Smooth muscle cell (in vitro differentiated cells): ENCODE measurements around the gene EGFLAM. TPM values are rescaled to one million over a fixed set of nuclear protein-coding genes. Genes with fewer than 3 reads are reported as not detected.

ENCODE experiments used
- DNase-seq: peaks from one replicate; lab custom pipeline; 2025; ENCODE audit not compliant: unreplicated experiment; lab: John Stamatoyannopoulos, UW
- H2AFZ ChIP-seq: fragments of 200-600 bp; sonication (generic); 2 replicates; pipeline ENCODE4 v1.6.0; 2016; ENCODE audit warnings: antibody characterized with exemption, low read depth, mild to moderate bottlenecking
- H3F3A ChIP-seq: fragments of 200-600 bp; sonication (generic); 2 replicates; pipeline ENCODE4 v1.6.0; 2017; ENCODE audit warnings: antibody characterized with exemption, low read depth
- H3K27ac ChIP-seq: fragments of 200-600 bp; sonication (generic); 2 replicates; pipeline ENCODE4 v1.5.1; 2016; ENCODE audit warnings: low read depth, mild to moderate bottlenecking
- H3K27me3 ChIP-seq: fragments of 200-600 bp; sonication (generic); 2 replicates; pipeline ENCODE4 v1.6.1; 2016; ENCODE audit warnings: low read depth, mild to moderate bottlenecking
- H3K36me3 ChIP-seq: fragments of 200-600 bp; sonication (generic); 2 replicates; pipeline ENCODE4 v1.5.1; 2016; ENCODE audit warnings: low read depth
- H3K4me1 ChIP-seq: fragments of 200-600 bp; sonication (generic); 2 replicates; pipeline ENCODE4 v1.5.1; 2016; ENCODE audit warnings: low read depth
- H3K4me2 ChIP-seq: fragments of 200-600 bp; sonication (generic); 2 replicates; pipeline ENCODE4 v1.6.0; 2016; ENCODE audit warnings: mild to moderate bottlenecking
- H3K4me3 ChIP-seq: fragments of 200-600 bp; sonication (generic); 2 replicates; pipeline ENCODE4 v1.5.1; 2016; ENCODE audit warnings: mild to moderate bottlenecking
- H3K79me2 ChIP-seq: fragments of 200-600 bp; sonication (generic); 2 replicates; pipeline ENCODE4 v1.6.0; 2016; ENCODE audit warnings: low read depth, mild to moderate bottlenecking
- H3K9ac ChIP-seq: fragments of 200-600 bp; sonication (generic); 2 replicates; pipeline ENCODE4 v1.6.0; 2016; ENCODE audit warnings: low read depth
- H3K9me3 ChIP-seq: fragments of 200-600 bp; sonication (generic); replicated peaks from 2 replicates; pipeline ENCODE4 v1.5.1; 2016; ENCODE audit warnings: low read depth
- H4K20me1 ChIP-seq: fragments of 200-600 bp; sonication (generic); 2 replicates; pipeline ENCODE4 v1.6.0; 2016; ENCODE audit warnings: low read depth
- CTCF ChIP-seq: fragments of 200-600 bp; sonication (generic); IDR thresholded peaks from 2 replicates; pipeline ENCODE4 v1.5.1; 2017; ENCODE audit warnings: borderline replicate concordance, mild to moderate bottlenecking, antibody characterized with exemption; ENCODE audit not compliant: insufficient read depth, poor library complexity, severe bottlenecking
- WGBS: methylation state at CpG from one replicate; pipeline ENCODE4 v1.1.7; 2016; ENCODE audit warnings: low lambda C conversion rate; 5-methylcytosine and 5-hydroxymethylcytosine counted together
- polyA plus RNA-seq: library from polyadenylated mRNA; unstranded; fragments of >200 nt; fragmentation: Nextera tagmentation; extraction: Ambion mirVana; gene quantifications from 2 replicates; pipeline ENCODE4 v1.2.1, GENCODE V29; 2016
- total RNA-seq: library from RNA; depleted of rRNA; stranded (reverse); fragments of >200 nt; gene quantifications from 2 replicates; pipeline ENCODE4 v1.2.3, GENCODE V29; 2014

The EGFLAM gene
- total and polyA plus RNA-seq, 2 experiments from 2014 or later = 103 to 194 TPM

GRCh38 chr5:38265546-38266179, 7.3 kb downstream of the EGFLAM start:
- peaks cover 9% of the 10 kb centered on the region for H3F3A ChIP-seq
- H3K27me3 ChIP-seq = no peaks in the 10 kb centered on the region
- H3K36me3 ChIP-seq = no peaks in the 10 kb centered on the region
- WGBS = 35% methylated on average over 13 of the region's 13 CpGs
- peaks cover 100% of the 10 kb centered on the region for H3K79me2 ChIP-seq
- H3K9me3 ChIP-seq = no peaks in the 10 kb centered on the region
- no peaks in the 10 kb centered on the region for H3K4me1 ChIP-seq
- no peak overlapping the region for H3K9ac ChIP-seq
- no peak overlapping the region for H3K4me3 ChIP-seq
- TF ChIP-seq CTCF = peak; percentile 78
- H2AFZ ChIP-seq = no peak overlapping the region
- peaks cover 35% of the 10 kb centered on the region for H4K20me1 ChIP-seq
- peak; percentile 30 for DNase-seq
- peak overlapping the region; percentile 20 for H3K4me2 ChIP-seq
- H3K27ac ChIP-seq = no peak overlapping the region

DNA sequence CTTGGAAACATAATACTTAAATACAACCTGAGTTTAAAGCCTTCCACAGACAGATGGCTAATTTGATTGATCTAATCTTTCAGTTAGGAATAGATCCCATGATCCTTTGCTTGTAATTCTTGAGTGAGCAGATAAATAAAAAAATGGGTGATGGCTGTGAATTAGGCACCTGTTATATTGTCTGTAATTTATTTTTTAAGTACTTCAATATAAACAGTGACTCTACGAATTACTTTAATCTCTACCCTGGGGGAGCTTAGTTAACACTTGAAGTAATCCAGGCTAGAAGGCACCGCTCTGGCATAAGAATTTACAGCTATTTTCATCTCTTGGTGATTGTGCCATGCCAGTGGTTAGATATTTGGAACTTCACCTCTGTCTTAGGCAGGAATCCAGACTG, 9.0 kb downstream of the EGFLAM start:
- H3K9me3 ChIP-seq = no peaks in the 10 kb centered on the region
- no peaks in the 10 kb centered on the region for H3K27me3 ChIP-seq
- no peak overlapping the region for H3K4me2 ChIP-seq
- H3K4me1 ChIP-seq = no peaks in the 10 kb centered on the region
- H2AFZ ChIP-seq = no peak overlapping the region
- peaks cover 9% of the 10 kb centered on the region for H3F3A ChIP-seq
- no peaks in the 10 kb centered on the region for H3K36me3 ChIP-seq
- no peak overlapping the region for H3K27ac ChIP-seq
- peaks cover 100% of the 10 kb centered on the region for H3K79me2 ChIP-seq
- peaks cover 35% of the 10 kb centered on the region for H4K20me1 ChIP-seq
- H3K9ac ChIP-seq = no peak overlapping the region
- 76% methylated on average over 2 of the region's 2 CpGs for WGBS
- no peak for TF ChIP-seq CTCF
- DNase-seq = no peak
- no peak overlapping the region for H3K4me3 ChIP-seq

GRCh38 chr5:38273626-38274025, 15.3 kb downstream of the EGFLAM start:
- peaks cover 4% of the 10 kb centered on the region for H3K9me3 ChIP-seq
- 64% methylated on average over 3 of the region's 3 CpGs for whole genome bisulfite sequencing
- no peak overlapping the region for H3K4me2 ChIP-seq
- no peak overlapping the region for H3K27ac ChIP-seq
- no peak overlapping the region for H3K9ac ChIP-seq
- no peak for DNase-seq
- H3K4me3 ChIP-seq = no peak overlapping the region
- H3K79me2 ChIP-seq = peaks cover 98% of the 10 kb centered on the region
- no peaks in the 10 kb centered on the region for H3K27me3 ChIP-seq
- no peaks in the 10 kb centered on the region for H4K20me1 ChIP-seq
- H2AFZ ChIP-seq = no peak overlapping the region
- no peaks in the 10 kb centered on the region for H3K36me3 ChIP-seq
- no peaks in the 10 kb centered on the region for H3K4me1 ChIP-seq
- H3F3A ChIP-seq = no peaks in the 10 kb centered on the region
- TF ChIP-seq CTCF = no peak

- Histone ChIP-seq H3K9ac (no peak overlapping the region), H3K4me2 (no peak overlapping the region), H3K9me3 (peaks cover 4% of the 10 kb centered on the region), H2AFZ (no peak overlapping the region), H3K4me3 (no peak overlapping the region), H3K27me3 (no peaks in the 10 kb centered on the region), H3F3A (no peaks in the 10 kb centered on the region), H3K27ac (no peak overlapping the region), H3K36me3 (no peaks in the 10 kb centered on the region), H3K79me2 (peaks cover 98% of the 10 kb centered on the region), H4K20me1 (no peaks in the 10 kb centered on the region), H3K4me1 (no peaks in the 10 kb centered on the region)
- TF ChIP-seq CTCF = no peak
- 88% methylated on average over 1 of the region's 1 CpG for WGBS
- no peak for DNase-seq
Measured at GRCh38 chr5:38274370-38274769, 16.0 kb downstream of the EGFLAM start.
